Measurements from ENCODE around the gene RNPEPL1.
"Not testable (repeated sequence)": the region's sequence is repeated elsewhere in the genome, so short reads cannot be mapped to it uniquely, and the experiment has no call there.

Gene RNPEPL1

GRCh38 chr2:240538031-240538780 is 30.1 kb upstream of the RNPEPL1 start:
- in situ Hi-C loops (cut with MboI; ENCODE audit: low sequenced_read_pairs), result no loop called here

GRCh38 chr2:240539101-240539500 is 29.2 kb upstream of the RNPEPL1 start:
- in situ Hi-C loops (cut with MboI; ENCODE audit: low sequenced_read_pairs), result not testable (repeated sequence)

- in situ Hi-C loops (cut with MboI; ENCODE audit: low sequenced_read_pairs), result no loop called here
These were observed 28.4 kb upstream of the RNPEPL1 start for GRCh38 chr2:240539906-240540305.

- in situ Hi-C loops (cut with MboI; ENCODE audit: low sequenced_read_pairs), result no loop called here
These were observed 17.0 kb upstream of the RNPEPL1 start for GRCh38 chr2:240551288-240551687.

GRCh38 chr2:240551811-240552210 is 16.5 kb upstream of the RNPEPL1 start:
- in situ Hi-C loops (cut with MboI; ENCODE audit: low sequenced_read_pairs), result no loop called here

GRCh38 chr2:240553956-240554480 is 14.3 kb upstream of the RNPEPL1 start:
- in situ Hi-C loops (cut with MboI; ENCODE audit: low sequenced_read_pairs), result no loop called here

- in situ Hi-C loops (cut with MboI; ENCODE audit: low sequenced_read_pairs), result no loop called here
These were observed 13.4 kb upstream of the RNPEPL1 start for GRCh38 chr2:240554767-240555493.

GRCh38 chr2:240555541-240556250 is 12.6 kb upstream of the RNPEPL1 start:
- in situ Hi-C loops (cut with MboI; ENCODE audit: low sequenced_read_pairs), result no loop called here

- in situ Hi-C loops (cut with MboI; ENCODE audit: low sequenced_read_pairs), result no loop called here
These were observed 11.7 kb upstream of the RNPEPL1 start for GRCh38 chr2:240556553-240557100.

- in situ Hi-C loops (cut with MboI; ENCODE audit: low sequenced_read_pairs), result no loop called here
These were observed 11.1 kb upstream of the RNPEPL1 start for GRCh38 chr2:240557101-240557751.

GRCh38 chr2:240557808-240558207 is 10.5 kb upstream of the RNPEPL1 start, which contains the start of gene ANKMY1:
TSS of gene ANKMY1 (minus strand) at chr2:240557988. CDS start at chr2:240557335, 653 bp downstream.
- in situ Hi-C loops (cut with MboI; ENCODE audit: low sequenced_read_pairs), result no loop called here

- in situ Hi-C loops (cut with MboI; ENCODE audit: low sequenced_read_pairs), result no loop called here
These were observed 10.0 kb upstream of the RNPEPL1 start for GRCh38 chr2:240558236-240558761.

- in situ Hi-C loops (cut with MboI; ENCODE audit: low sequenced_read_pairs), result no loop called here
These were observed 9.0 kb upstream of the RNPEPL1 start for GRCh38 chr2:240559286-240559685.

GRCh38 chr2:240560084-240560479 is 8.2 kb upstream of the RNPEPL1 start, which contains the start of gene DUSP28:
TSS of gene DUSP28 (plus strand) at chr2:240560357. CDS start at chr2:240560685, 328 bp downstream.
- in situ Hi-C loops (cut with MboI; ENCODE audit: low sequenced_read_pairs), result no loop called here

- in situ Hi-C loops (cut with MboI; ENCODE audit: low sequenced_read_pairs), result no loop called here
These were observed 7.6 kb upstream of the RNPEPL1 start for GRCh38 chr2:240560480-240561324.

- in situ Hi-C loops (cut with MboI; ENCODE audit: low sequenced_read_pairs), result no loop called here
These were observed 6.8 kb upstream of the RNPEPL1 start for GRCh38 chr2:240561325-240561971.

GRCh38 chr2:240563231-240563630 is 5.1 kb upstream of the RNPEPL1 start:
- in situ Hi-C loops (cut with MboI; ENCODE audit: low sequenced_read_pairs), result not testable (repeated sequence)

- in situ Hi-C loops (cut with MboI; ENCODE audit: low sequenced_read_pairs), result no loop called here
These were observed 4.2 kb upstream of the RNPEPL1 start for GRCh38 chr2:240563951-240564560.
